Measurements from ENCODE around the gene TRIM62.

DNA sequence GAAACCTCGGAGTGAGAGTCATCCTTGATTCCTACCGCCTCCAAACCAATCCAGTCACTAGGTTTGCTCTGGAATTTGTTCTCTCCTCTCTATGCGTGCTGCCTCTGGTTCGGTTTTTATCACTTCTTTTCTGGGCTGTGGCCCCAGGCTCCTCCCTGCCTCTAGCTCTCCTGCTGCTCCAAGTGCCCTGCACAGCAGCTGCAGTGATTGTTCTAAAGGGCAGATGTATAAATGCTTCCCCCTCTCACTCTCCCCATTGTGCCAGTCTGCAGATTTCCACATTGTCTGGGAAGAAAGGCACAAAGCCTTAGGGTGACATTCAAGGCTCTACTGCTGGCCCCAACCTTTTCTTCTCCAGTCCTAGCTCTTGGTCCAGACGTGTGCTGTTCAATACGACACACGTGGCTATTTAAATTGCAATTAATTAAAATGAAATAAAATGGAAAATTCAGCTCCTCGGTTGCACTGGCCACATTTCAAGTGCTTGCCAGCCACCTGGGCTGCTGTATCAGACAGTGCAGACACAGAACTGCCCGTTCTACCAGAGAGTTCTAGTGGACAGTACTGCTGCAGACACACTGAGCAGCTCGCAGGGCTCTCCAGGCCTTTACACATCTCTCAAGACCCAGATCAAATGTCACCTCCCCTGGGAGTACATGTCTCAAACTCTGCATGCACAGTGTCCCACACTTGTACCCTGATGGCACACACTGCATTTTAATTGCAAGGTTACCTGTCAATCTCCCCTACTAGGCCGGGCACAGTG is 12.4 kb downstream of the TRIM62 start:
- TF ChIP-seq, protein P1, sequence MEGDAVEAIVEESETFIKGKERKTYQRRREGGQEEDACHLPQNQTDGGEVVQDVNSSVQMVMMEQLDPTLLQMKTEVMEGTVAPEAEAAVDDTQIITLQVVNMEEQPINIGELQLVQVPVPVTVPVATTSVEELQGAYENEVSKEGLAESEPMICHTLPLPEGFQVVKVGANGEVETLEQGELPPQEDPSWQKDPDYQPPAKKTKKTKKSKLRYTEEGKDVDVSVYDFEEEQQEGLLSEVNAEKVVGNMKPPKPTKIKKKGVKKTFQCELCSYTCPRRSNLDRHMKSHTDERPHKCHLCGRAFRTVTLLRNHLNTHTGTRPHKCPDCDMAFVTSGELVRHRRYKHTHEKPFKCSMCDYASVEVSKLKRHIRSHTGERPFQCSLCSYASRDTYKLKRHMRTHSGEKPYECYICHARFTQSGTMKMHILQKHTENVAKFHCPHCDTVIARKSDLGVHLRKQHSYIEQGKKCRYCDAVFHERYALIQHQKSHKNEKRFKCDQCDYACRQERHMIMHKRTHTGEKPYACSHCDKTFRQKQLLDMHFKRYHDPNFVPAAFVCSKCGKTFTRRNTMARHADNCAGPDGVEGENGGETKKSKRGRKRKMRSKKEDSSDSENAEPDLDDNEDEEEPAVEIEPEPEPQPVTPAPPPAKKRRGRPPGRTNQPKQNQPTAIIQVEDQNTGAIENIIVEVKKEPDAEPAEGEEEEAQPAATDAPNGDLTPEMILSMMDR (conservative IDR thresholded peaks at IDR 0.05; ENCODE audit: low read depth in 2 of 2) = no peak
- TF ChIP-seq ZNF331 (CRISPR knock-in tag; IDR thresholded peaks at IDR 0.05; ENCODE audit: low read depth) (no peak), EZH2 (IDR thresholded peaks at IDR 0.05; ENCODE audit: low read depth, unreplicated experiment) (no peak), REST (IDR thresholded peaks at IDR 0.05; ENCODE audit: unreplicated experiment) (no peak), CREB1 (CRISPR knock-in tag; IDR thresholded peaks at IDR 0.05; ENCODE audit: low read depth) (no peak), ZNF114 (CRISPR knock-in tag; IDR thresholded peaks at IDR 0.05) (no peak), NANOG (IDR thresholded peaks at IDR 0.05; ENCODE audit: borderline replicate concordance) (no peak)

Measured in GM23338 (cell line).